GM19351 (cell line): ENCODE data around the gene TUB.

Experiments used
- ATAC-seq: cut with Tn5 transposase; IDR thresholded peaks from one replicate; pipeline ENCODE4 v1.9.1; 2021; ENCODE audit warnings: mild to moderate bottlenecking, moderate library complexity; ENCODE audit not compliant: unreplicated experiment

Gene TUB

GRCh38 chr11:8080674-8081590 lies at the start of gene TUB:
TUB (plus strand) TSS chr11:8081211; CDS start chr11:8081511, 300 bp downstream.
- ATAC-seq, result no peak

- ATAC-seq, result no peak
Observed at GRCh38 chr11:8031248-8032115, 49.5 kb upstream of the TUB start.

GRCh38 chr11:8032122-8032521 lies 48.9 kb upstream of the TUB start:
- ATAC-seq, result no peak

- ATAC-seq, result no peak
Observed at GRCh38 chr11:8032576-8033304, 48.3 kb upstream of the TUB start.

GRCh38 chr11:8033305-8034105 lies 47.5 kb upstream of the TUB start:
- ATAC-seq, result peak; percentile 90

- ATAC-seq, result no peak
Observed at GRCh38 chr11:8034106-8034585, 46.9 kb upstream of the TUB start.

- no peak for ATAC-seq
Observed at GRCh38 chr11:8034604-8035190, 46.3 kb upstream of the TUB start.

- no peak for ATAC-seq
Observed at GRCh38 chr11:8035200-8035855, 45.7 kb upstream of the TUB start.

- ATAC-seq, result no peak
Observed at GRCh38 chr11:8036002-8036802, 44.8 kb upstream of the TUB start.

- no peak for ATAC-seq
Observed at GRCh38 chr11:8036986-8037385, 44.0 kb upstream of the TUB start.

- ATAC-seq, result no peak
Observed at GRCh38 chr11:8038393-8038792, 42.6 kb upstream of the TUB start.

- no peak for ATAC-seq
Observed at GRCh38 chr11:8038811-8039529, 42.0 kb upstream of the TUB start.

GRCh38 chr11:8039530-8040260 lies 41.3 kb upstream of the TUB start:
- no peak for ATAC-seq

GRCh38 chr11:8040261-8040920 lies 40.6 kb upstream of the TUB start:
- ATAC-seq, result no peak

GRCh38 chr11:8040921-8041285 lies 40.1 kb upstream of the TUB start:
- ATAC-seq, result no peak

GRCh38 chr11:8041576-8041975 lies 39.4 kb upstream of the TUB start:
- no peak for ATAC-seq

- ATAC-seq, result no peak
Observed at GRCh38 chr11:8043756-8044155, 37.3 kb upstream of the TUB start.
